Rectal smooth muscle tissue (tissue), 1 donor: ENCODE data around the gene CHCHD10.

Source experiments
- H3K27ac ChIP-seq: one replicate; pipeline ENCODE4 v1.7.0; 2013; ENCODE audit warnings: low read depth, low read length, inconsistent platforms
- H3K27me3 ChIP-seq: one replicate; pipeline ENCODE4 v1.7.0; 2013; ENCODE audit warnings: low read length; ENCODE audit not compliant: control insufficient read depth, insufficient read depth
- H3K36me3 ChIP-seq: one replicate; pipeline ENCODE4 v1.7.0; 2013; ENCODE audit warnings: low read length; ENCODE audit not compliant: control insufficient read depth, insufficient read depth
- H3K4me1 ChIP-seq: one replicate; pipeline ENCODE4 v1.7.0; 2013; ENCODE audit warnings: low read length; ENCODE audit not compliant: control insufficient read depth, insufficient read depth
- H3K4me3 ChIP-seq: one replicate; pipeline ENCODE4 v1.7.0; 2013; ENCODE audit warnings: low read length
- H3K9ac ChIP-seq: one replicate; pipeline ENCODE4 v1.7.0; 2013; ENCODE audit warnings: low read length

Gene CHCHD10

DNA sequence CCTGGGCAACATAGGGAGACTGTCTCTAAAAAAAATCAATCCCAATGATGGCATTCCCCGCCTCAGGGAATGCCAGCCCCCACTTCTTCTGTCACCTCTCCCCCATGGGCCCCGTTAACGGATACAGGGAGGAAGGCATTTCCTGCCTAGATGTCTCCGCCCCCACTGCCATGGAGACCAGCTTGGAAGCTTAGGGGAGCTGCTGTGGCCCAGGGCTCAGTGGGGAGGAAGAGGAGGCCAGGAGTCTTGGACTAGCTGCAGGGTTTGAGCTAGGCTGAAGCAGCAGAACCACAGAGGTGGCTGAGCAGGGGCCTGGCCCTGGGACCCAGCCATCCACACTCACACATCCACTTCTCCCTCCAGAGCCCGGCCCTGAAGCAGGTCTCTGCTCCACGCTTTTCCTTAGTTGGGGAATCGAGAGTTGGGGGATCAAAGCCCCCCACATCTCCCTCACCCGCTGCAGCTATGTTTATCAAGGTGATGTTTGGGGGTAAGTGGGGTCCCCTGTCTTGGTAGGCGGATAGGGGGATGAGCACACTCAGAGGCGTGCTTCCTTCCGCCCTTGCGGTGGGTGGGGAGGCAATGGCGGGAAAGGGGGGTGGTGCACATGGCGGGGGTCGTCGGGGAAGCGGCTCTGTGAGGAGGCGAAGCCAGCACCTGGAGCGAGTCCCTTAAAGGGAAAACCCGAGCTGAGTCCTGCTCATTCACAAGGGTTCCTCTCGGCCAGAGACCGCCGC is 4.8 kb downstream of the CHCHD10 start, which contains the start of gene C22orf15:
Gene C22orf15, plus strand, starts transcription at position 149 of the 737 bp plus-strand sequence. Its CDS starts 317 bp downstream, at position 466.
- Histone ChIP-seq H3K27ac (no peak within 1 kb of the TSS), H3K4me3 (no peak within 1 kb of the TSS), H3K36me3 (no peaks in the 10 kb centered on the region), H3K9ac (no peak within 1 kb of the TSS), H3K27me3 (no peaks in the 10 kb centered on the region), H3K4me1 (peaks cover 7% of the 10 kb centered on the region)

DNA sequence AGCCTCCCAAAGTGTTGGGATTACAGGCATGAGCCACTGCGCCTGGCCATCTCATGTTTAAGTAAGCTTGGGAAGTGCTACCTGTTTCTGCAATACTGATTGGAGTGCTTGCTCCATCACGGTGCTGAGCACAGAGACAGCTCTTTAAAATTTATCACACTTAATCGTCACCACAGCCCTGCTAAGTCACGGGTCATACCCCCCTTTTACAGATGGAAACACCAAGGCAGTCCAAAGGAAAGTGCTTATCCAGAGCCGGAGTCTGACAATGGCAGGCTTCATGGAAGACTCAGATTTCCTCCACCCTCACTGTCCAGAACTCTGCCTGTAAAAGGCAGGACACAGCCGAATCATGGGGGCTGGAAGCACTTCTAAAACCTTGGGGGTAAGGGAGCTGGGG is 7.7 kb downstream of the CHCHD10 start:
- Histone ChIP-seq H3K9ac (no peak overlapping the region), H3K27me3 (no peaks in the 10 kb centered on the region), H3K27ac (no peak overlapping the region), H3K4me3 (no peak overlapping the region), H3K36me3 (no peaks in the 10 kb centered on the region), H3K4me1 (peaks cover 4% of the 10 kb centered on the region)

- Histone ChIP-seq H3K9ac (no peak overlapping the region), H3K4me3 (no peak overlapping the region), H3K27ac (no peak overlapping the region), H3K4me1 (peaks cover 4% of the 10 kb centered on the region), H3K27me3 (no peaks in the 10 kb centered on the region), H3K36me3 (no peaks in the 10 kb centered on the region)
These were observed 8.2 kb downstream of the CHCHD10 start for GRCh38 chr22:23759566-23759965.

GRCh38 chr22:23756891-23757290 is 10.9 kb downstream of the CHCHD10 start:
- Histone ChIP-seq H3K27me3 (no peaks in the 10 kb centered on the region), H3K4me1 (no peaks in the 10 kb centered on the region), H3K36me3 (no peaks in the 10 kb centered on the region), H3K27ac (no peak overlapping the region), H3K9ac (no peak overlapping the region), H3K4me3 (no peak overlapping the region)

GRCh38 chr22:23755711-23756110 is 12.1 kb downstream of the CHCHD10 start:
- H3K27ac ChIP-seq: no peak overlapping the region
- no peak overlapping the region for H3K4me3 ChIP-seq

GRCh38 chr22:23754980-23755636 is 12.7 kb downstream of the CHCHD10 start:
- no peak overlapping the region for H3K9ac ChIP-seq
- no peak overlapping the region for H3K27ac ChIP-seq
- H3K27me3 ChIP-seq: no peaks in the 10 kb centered on the region
- no peak overlapping the region for H3K4me3 ChIP-seq
- H3K4me1 ChIP-seq: no peaks in the 10 kb centered on the region
- no peaks in the 10 kb centered on the region for H3K36me3 ChIP-seq

More at GRCh38 chr22:23755711-23756110, 12.1 kb downstream of the CHCHD10 start:
- no peak overlapping the region for H3K9ac ChIP-seq
- no peaks in the 10 kb centered on the region for H3K36me3 ChIP-seq
- H3K27me3 ChIP-seq: no peaks in the 10 kb centered on the region
- H3K4me1 ChIP-seq: no peaks in the 10 kb centered on the region

DNA sequence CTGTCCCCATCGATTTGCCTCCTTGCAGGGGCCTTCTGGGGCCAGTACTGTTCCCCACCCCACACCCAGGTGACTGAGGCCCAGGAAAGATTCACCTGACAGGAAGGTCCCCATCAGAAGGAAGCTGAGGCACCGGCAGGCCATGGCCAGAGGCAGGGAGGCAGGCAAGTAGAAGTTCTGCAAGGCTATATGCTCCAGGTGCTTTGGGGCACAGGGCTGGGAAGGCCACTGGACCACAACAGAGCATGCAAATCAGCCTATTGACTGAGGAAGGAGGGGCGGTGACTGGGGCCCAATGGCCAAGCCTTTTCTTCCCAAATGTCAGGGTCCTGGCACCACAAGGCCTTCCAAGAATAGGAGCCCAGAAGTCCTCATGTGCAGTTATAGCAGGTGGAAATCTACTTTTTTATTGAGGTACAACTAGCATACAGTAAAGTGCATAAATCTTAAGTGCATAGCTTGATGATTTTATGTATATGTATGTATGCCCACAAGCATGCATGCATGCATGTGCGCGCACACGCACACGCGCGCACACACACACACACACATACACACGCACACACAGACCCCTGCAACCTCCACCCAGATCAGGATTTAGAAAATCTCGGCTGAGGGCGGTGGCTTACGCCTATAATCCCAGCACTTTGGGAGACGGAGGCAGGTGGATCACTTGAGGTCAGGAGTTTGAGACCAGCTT is 13.4 kb downstream of the CHCHD10 start, which contains the start of gene VPREB3:
Gene VPREB3, minus strand, starts transcription at position 206 of the 700 bp plus-strand sequence. Its CDS starts 62 bp downstream, at position 144.
- Histone ChIP-seq H3K9ac (no peak within 1 kb of the TSS), H3K4me3 (no peak within 1 kb of the TSS), H3K27me3 (no peaks in the 10 kb centered on the region), H3K36me3 (no peaks in the 10 kb centered on the region), H3K4me1 (no peaks in the 10 kb centered on the region), H3K27ac (no peak within 1 kb of the TSS)

- no peak overlapping the region for H3K27ac ChIP-seq
- no peaks in the 10 kb centered on the region for H3K4me1 ChIP-seq
- H3K36me3 ChIP-seq: no peaks in the 10 kb centered on the region
These were observed 14.4 kb downstream of the CHCHD10 start for GRCh38 chr22:23753385-23753784.

GRCh38 chr22:23752750-23753149 is 15.0 kb downstream of the CHCHD10 start:
- Histone ChIP-seq H3K4me3 (no peak overlapping the region), H3K27me3 (no peaks in the 10 kb centered on the region), H3K4me1 (no peaks in the 10 kb centered on the region), H3K27ac (no peak overlapping the region), H3K9ac (no peak overlapping the region), H3K36me3 (no peaks in the 10 kb centered on the region)

More at GRCh38 chr22:23753385-23753784, 14.4 kb downstream of the CHCHD10 start:
- Histone ChIP-seq H3K9ac (no peak overlapping the region), H3K4me3 (no peak overlapping the region), H3K27me3 (no peaks in the 10 kb centered on the region)

DNA sequence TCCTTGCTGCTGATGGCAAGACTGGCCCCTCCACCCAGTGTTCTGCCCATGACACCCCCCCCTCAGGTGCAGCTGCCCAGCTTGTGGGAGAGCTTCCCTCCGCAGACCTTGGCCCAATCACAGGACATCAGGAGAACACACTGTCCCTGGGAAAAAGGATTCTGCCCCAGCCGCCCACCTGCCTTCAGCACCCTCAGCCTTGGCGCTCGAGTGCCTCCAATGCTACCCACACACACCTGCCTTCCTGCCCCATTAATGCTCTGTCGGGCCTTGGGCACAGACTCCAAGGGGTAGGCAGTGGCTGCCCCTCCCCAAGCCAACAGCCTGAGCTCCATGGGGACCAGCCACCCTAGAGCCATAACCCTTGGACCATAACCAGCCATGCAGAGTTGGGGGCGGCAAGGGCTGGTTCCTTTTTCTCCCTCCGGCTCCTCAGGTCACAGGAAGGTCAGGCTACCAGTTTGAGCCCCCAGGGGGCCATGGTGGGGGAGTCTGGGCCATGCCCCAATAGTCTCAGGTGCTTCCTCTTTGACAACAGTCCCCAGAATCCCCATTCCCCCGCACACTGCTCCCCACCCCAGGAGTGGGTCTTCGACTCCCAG is 15.6 kb downstream of the CHCHD10 start:
- H3K27me3 ChIP-seq: no peaks in the 10 kb centered on the region
- no peaks in the 10 kb centered on the region for H3K36me3 ChIP-seq
- no peak overlapping the region for H3K27ac ChIP-seq
- H3K9ac ChIP-seq: no peak overlapping the region
- no peaks in the 10 kb centered on the region for H3K4me1 ChIP-seq
- peak overlapping the region; percentile 64 for H3K4me3 ChIP-seq

- H3K4me1 ChIP-seq: no peaks in the 10 kb centered on the region
These were observed 16.3 kb downstream of the CHCHD10 start for GRCh38 chr22:23751441-23751996.

More at GRCh38 chr22:23751441-23751996, 16.3 kb downstream of the CHCHD10 start:
- Histone ChIP-seq H3K9ac (peak overlapping the region; percentile 10), H3K27ac (peak overlapping the region; percentile 78), H3K36me3 (no peaks in the 10 kb centered on the region), H3K4me3 (peak overlapping the region; percentile 64), H3K27me3 (no peaks in the 10 kb centered on the region)
